Measurements from ENCODE around the gene GPATCH11. TPM values are rescaled to one million over a fixed set of nuclear protein-coding genes. Genes with fewer than 3 reads are reported as not detected.

The GPATCH11 gene
- total RNA-seq (2012; rRNA removed), result 6.1 and 6.8 TPM in 2 replicates

- Histone ChIP-seq H3K9me3 (replicated peaks; ENCODE audit: low read length) (no peaks in the 10 kb centered on the region), H3K36me3 (ENCODE audit: insufficient read depth, low read length) (peaks cover 20% of the 10 kb centered on the region), H3K27me3 (ENCODE audit: control insufficient read depth, insufficient read depth, low read length) (no peaks in the 10 kb centered on the region), H3K9ac (ENCODE audit: low read depth, low read length) (peak within 1 kb of the TSS; percentile 83), H3K4me1 (ENCODE audit: control insufficient read depth, insufficient read depth, low read length) (peaks cover 23% of the 10 kb centered on the region), H3K4me3 (ENCODE audit: low read length) (peak within 1 kb of the TSS; percentile 86), H3K4me2 (ENCODE audit: low read length) (peak within 1 kb of the TSS; percentile 90)
Observed at GRCh38 chr2:37083873-37084794, at the start of gene GPATCH11, which contains the start of gene HEATR5B. Gene GPATCH11, plus strand, starts transcription at chr2:37084518. Its CDS starts 3,864 bp downstream, at chr2:37088382. Gene HEATR5B, minus strand, starts transcription at chr2:37084372. Its CDS starts 958 bp downstream, at chr2:37083414.

GRCh38 chr2:37037771-37038170, 46.5 kb upstream of the GPATCH11 start:
- no peak overlapping the region for H3K9ac ChIP-seq (ENCODE audit: low read depth, low read length)
- no peak overlapping the region for H3K4me2 ChIP-seq (ENCODE audit: low read length)
- H3K27me3 ChIP-seq (ENCODE audit: control insufficient read depth, insufficient read depth, low read length), result no peaks in the 10 kb centered on the region
- H3K36me3 ChIP-seq (ENCODE audit: insufficient read depth, low read length), result peaks cover 15% of the 10 kb centered on the region
- no peaks in the 10 kb centered on the region for H3K9me3 ChIP-seq (replicated peaks; ENCODE audit: low read length)
- no peaks in the 10 kb centered on the region for H3K4me1 ChIP-seq (ENCODE audit: control insufficient read depth, insufficient read depth, low read length)
- H3K4me3 ChIP-seq (ENCODE audit: low read length), result no peak overlapping the region

GRCh38 chr2:37039580-37039979, 44.7 kb upstream of the GPATCH11 start:
- no peaks in the 10 kb centered on the region for H3K9me3 ChIP-seq (replicated peaks; ENCODE audit: low read length)
- no peak overlapping the region for H3K4me2 ChIP-seq (ENCODE audit: low read length)
- H3K36me3 ChIP-seq (ENCODE audit: insufficient read depth, low read length), result peaks cover 22% of the 10 kb centered on the region
- no peak overlapping the region for H3K9ac ChIP-seq (ENCODE audit: low read depth, low read length)
- H3K4me3 ChIP-seq (ENCODE audit: low read length), result no peak overlapping the region
- H3K27me3 ChIP-seq (ENCODE audit: control insufficient read depth, insufficient read depth, low read length), result no peaks in the 10 kb centered on the region
- no peaks in the 10 kb centered on the region for H3K4me1 ChIP-seq (ENCODE audit: control insufficient read depth, insufficient read depth, low read length)

- no peaks in the 10 kb centered on the region for H3K27me3 ChIP-seq (ENCODE audit: control insufficient read depth, insufficient read depth, low read length)
- no peak overlapping the region for H3K4me3 ChIP-seq (ENCODE audit: low read length)
- no peaks in the 10 kb centered on the region for H3K4me1 ChIP-seq (ENCODE audit: control insufficient read depth, insufficient read depth, low read length)
- no peaks in the 10 kb centered on the region for H3K9me3 ChIP-seq (replicated peaks; ENCODE audit: low read length)
- H3K36me3 ChIP-seq (ENCODE audit: insufficient read depth, low read length), result peaks cover 50% of the 10 kb centered on the region
- H3K9ac ChIP-seq (ENCODE audit: low read depth, low read length), result no peak overlapping the region
- no peak overlapping the region for H3K4me2 ChIP-seq (ENCODE audit: low read length)
Observed at GRCh38 chr2:37052600-37053332, 31.6 kb upstream of the GPATCH11 start.

GRCh38 chr2:37059841-37060240, 24.5 kb upstream of the GPATCH11 start:
- Histone ChIP-seq H3K27me3 (ENCODE audit: control insufficient read depth, insufficient read depth, low read length) (no peaks in the 10 kb centered on the region), H3K9ac (ENCODE audit: low read depth, low read length) (no peak overlapping the region), H3K4me2 (ENCODE audit: low read length) (no peak overlapping the region), H3K9me3 (replicated peaks; ENCODE audit: low read length) (no peaks in the 10 kb centered on the region), H3K4me3 (ENCODE audit: low read length) (no peak overlapping the region), H3K4me1 (ENCODE audit: control insufficient read depth, insufficient read depth, low read length) (no peaks in the 10 kb centered on the region), H3K36me3 (ENCODE audit: insufficient read depth, low read length) (peaks cover 47% of the 10 kb centered on the region)

GRCh38 chr2:37060446-37060845, 23.9 kb upstream of the GPATCH11 start:
- Histone ChIP-seq H3K4me2 (ENCODE audit: low read length) (no peak overlapping the region), H3K4me3 (ENCODE audit: low read length) (no peak overlapping the region), H3K27me3 (ENCODE audit: control insufficient read depth, insufficient read depth, low read length) (no peaks in the 10 kb centered on the region), H3K9ac (ENCODE audit: low read depth, low read length) (no peak overlapping the region), H3K4me1 (ENCODE audit: control insufficient read depth, insufficient read depth, low read length) (no peaks in the 10 kb centered on the region), H3K9me3 (replicated peaks; ENCODE audit: low read length) (no peaks in the 10 kb centered on the region), H3K36me3 (ENCODE audit: insufficient read depth, low read length) (peaks cover 51% of the 10 kb centered on the region)

GRCh38 chr2:37061013-37061711, 23.2 kb upstream of the GPATCH11 start:
- Histone ChIP-seq H3K27me3 (ENCODE audit: control insufficient read depth, insufficient read depth, low read length) (no peaks in the 10 kb centered on the region), H3K4me3 (ENCODE audit: low read length) (no peak overlapping the region), H3K4me2 (ENCODE audit: low read length) (no peak overlapping the region), H3K4me1 (ENCODE audit: control insufficient read depth, insufficient read depth, low read length) (no peaks in the 10 kb centered on the region), H3K9me3 (replicated peaks; ENCODE audit: low read length) (no peaks in the 10 kb centered on the region), H3K36me3 (ENCODE audit: insufficient read depth, low read length) (peaks cover 51% of the 10 kb centered on the region), H3K9ac (ENCODE audit: low read depth, low read length) (no peak overlapping the region)

GRCh38 chr2:37061776-37062175, 22.5 kb upstream of the GPATCH11 start:
- H3K9me3 ChIP-seq (replicated peaks; ENCODE audit: low read length), result no peaks in the 10 kb centered on the region
- H3K36me3 ChIP-seq (ENCODE audit: insufficient read depth, low read length), result peaks cover 46% of the 10 kb centered on the region
- no peaks in the 10 kb centered on the region for H3K4me1 ChIP-seq (ENCODE audit: control insufficient read depth, insufficient read depth, low read length)
- no peak overlapping the region for H3K9ac ChIP-seq (ENCODE audit: low read depth, low read length)
- H3K4me3 ChIP-seq (ENCODE audit: low read length), result no peak overlapping the region
- no peak overlapping the region for H3K4me2 ChIP-seq (ENCODE audit: low read length)
- H3K27me3 ChIP-seq (ENCODE audit: control insufficient read depth, insufficient read depth, low read length), result no peaks in the 10 kb centered on the region

- H3K4me2 ChIP-seq (ENCODE audit: low read length), result no peak overlapping the region
- no peak overlapping the region for H3K9ac ChIP-seq (ENCODE audit: low read depth, low read length)
- no peaks in the 10 kb centered on the region for H3K27me3 ChIP-seq (ENCODE audit: control insufficient read depth, insufficient read depth, low read length)
- no peaks in the 10 kb centered on the region for H3K4me1 ChIP-seq (ENCODE audit: control insufficient read depth, insufficient read depth, low read length)
- H3K4me3 ChIP-seq (ENCODE audit: low read length), result no peak overlapping the region
- H3K9me3 ChIP-seq (replicated peaks; ENCODE audit: low read length), result no peaks in the 10 kb centered on the region
- H3K36me3 ChIP-seq (ENCODE audit: insufficient read depth, low read length), result peaks cover 58% of the 10 kb centered on the region
Observed at GRCh38 chr2:37068686-37069085, 15.6 kb upstream of the GPATCH11 start.

GRCh38 chr2:37070931-37071330, 13.4 kb upstream of the GPATCH11 start:
- Histone ChIP-seq H3K36me3 (ENCODE audit: insufficient read depth, low read length) (peaks cover 46% of the 10 kb centered on the region), H3K9me3 (replicated peaks; ENCODE audit: low read length) (no peaks in the 10 kb centered on the region), H3K9ac (ENCODE audit: low read depth, low read length) (no peak overlapping the region), H3K4me1 (ENCODE audit: control insufficient read depth, insufficient read depth, low read length) (no peaks in the 10 kb centered on the region), H3K4me2 (ENCODE audit: low read length) (no peak overlapping the region), H3K4me3 (ENCODE audit: low read length) (no peak overlapping the region), H3K27me3 (ENCODE audit: control insufficient read depth, insufficient read depth, low read length) (no peaks in the 10 kb centered on the region)

GRCh38 chr2:37080266-37080665, 4.1 kb upstream of the GPATCH11 start:
- no peak overlapping the region for H3K9ac ChIP-seq (ENCODE audit: low read depth, low read length)
- no peak overlapping the region for H3K4me3 ChIP-seq (ENCODE audit: low read length)
- no peaks in the 10 kb centered on the region for H3K9me3 ChIP-seq (replicated peaks; ENCODE audit: low read length)
- H3K27me3 ChIP-seq (ENCODE audit: control insufficient read depth, insufficient read depth, low read length), result no peaks in the 10 kb centered on the region
- no peak overlapping the region for H3K4me2 ChIP-seq (ENCODE audit: low read length)
- H3K36me3 ChIP-seq (ENCODE audit: insufficient read depth, low read length), result peaks cover 30% of the 10 kb centered on the region
- peaks cover 15% of the 10 kb centered on the region for H3K4me1 ChIP-seq (ENCODE audit: control insufficient read depth, insufficient read depth, low read length)
